PC-9 (cell line): ENCODE measurements around the gene ANKRD37.

Experiments used
- EZH2 ChIP-seq: fragments of 200-600 bp; sonication (generic); IDR thresholded peaks from 2 replicates; pipeline ENCODE4 v1.8.0; 2017; ENCODE audit warnings: antibody characterized with exemption, low read depth
- TF ChIP-seq, protein P1 (sequence below): fragments of 200-600 bp; sonication (generic); conservative IDR thresholded peaks from 2 replicates; pipeline ENCODE4 v1.6.1; 2017; ENCODE audit warnings: mixed run types, antibody characterized with exemption, mild to moderate bottlenecking, moderate library complexity

GRCh38 chr4:185395956-185396723 is 501 bp upstream of the ANKRD37 start:
- TF ChIP-seq, protein P1, sequence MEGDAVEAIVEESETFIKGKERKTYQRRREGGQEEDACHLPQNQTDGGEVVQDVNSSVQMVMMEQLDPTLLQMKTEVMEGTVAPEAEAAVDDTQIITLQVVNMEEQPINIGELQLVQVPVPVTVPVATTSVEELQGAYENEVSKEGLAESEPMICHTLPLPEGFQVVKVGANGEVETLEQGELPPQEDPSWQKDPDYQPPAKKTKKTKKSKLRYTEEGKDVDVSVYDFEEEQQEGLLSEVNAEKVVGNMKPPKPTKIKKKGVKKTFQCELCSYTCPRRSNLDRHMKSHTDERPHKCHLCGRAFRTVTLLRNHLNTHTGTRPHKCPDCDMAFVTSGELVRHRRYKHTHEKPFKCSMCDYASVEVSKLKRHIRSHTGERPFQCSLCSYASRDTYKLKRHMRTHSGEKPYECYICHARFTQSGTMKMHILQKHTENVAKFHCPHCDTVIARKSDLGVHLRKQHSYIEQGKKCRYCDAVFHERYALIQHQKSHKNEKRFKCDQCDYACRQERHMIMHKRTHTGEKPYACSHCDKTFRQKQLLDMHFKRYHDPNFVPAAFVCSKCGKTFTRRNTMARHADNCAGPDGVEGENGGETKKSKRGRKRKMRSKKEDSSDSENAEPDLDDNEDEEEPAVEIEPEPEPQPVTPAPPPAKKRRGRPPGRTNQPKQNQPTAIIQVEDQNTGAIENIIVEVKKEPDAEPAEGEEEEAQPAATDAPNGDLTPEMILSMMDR, result no peak
- TF ChIP-seq EZH2, result no peak
